CD4-positive, alpha-beta T cell treated with Interleukin-15 for 4 hours (primary cell): ENCODE results near the gene UBE2I.

Source experiments
- DNase-seq: peaks from one replicate; pipeline ENCODE4 v3.0.0-alpha.2; 2020; ENCODE audit warnings: low spot score

The UBE2I gene

GRCh38 chr16:1343428-1344242, 34.2 kb downstream of the UBE2I start:
- no peak for DNase-seq

- DNase-seq, result no peak
Measured at GRCh38 chr16:1344499-1344898, 35.1 kb downstream of the UBE2I start.

- DNase-seq, result no peak
Measured at GRCh38 chr16:1345087-1345486, 35.7 kb downstream of the UBE2I start.

GRCh38 chr16:1345651-1346421, 36.4 kb downstream of the UBE2I start:
- DNase-seq, result no peak

- DNase-seq, result no peak
Measured at GRCh38 chr16:1346422-1347285, 37.2 kb downstream of the UBE2I start.

GRCh38 chr16:1347286-1347855, 37.9 kb downstream of the UBE2I start:
- no peak for DNase-seq

GRCh38 chr16:1347962-1348361, 38.5 kb downstream of the UBE2I start:
- DNase-seq, result no peak

- no peak for DNase-seq
Measured at GRCh38 chr16:1348441-1348840, 39.0 kb downstream of the UBE2I start.

GRCh38 chr16:1348926-1349325, 39.5 kb downstream of the UBE2I start:
- no peak for DNase-seq

GRCh38 chr16:1349351-1349750, 39.9 kb downstream of the UBE2I start:
- no peak for DNase-seq

GRCh38 chr16:1349951-1350350, 40.5 kb downstream of the UBE2I start:
- no peak for DNase-seq

- DNase-seq, result no peak
Measured at GRCh38 chr16:1350691-1351090, 41.3 kb downstream of the UBE2I start.

GRCh38 chr16:1351215-1351581, 41.8 kb downstream of the UBE2I start:
- no peak for DNase-seq

GRCh38 chr16:1351582-1352362, 42.3 kb downstream of the UBE2I start, which contains the start of the genes GNPTG and TSR3:
Gene GNPTG (plus strand): TSS chr16:1351931. CDS start chr16:1351966, 35 bp downstream.
Gene TSR3 (minus strand): TSS chr16:1351878. CDS start chr16:1351804, 74 bp downstream.
- DNase-seq, result peak; percentile 86

GRCh38 chr16:1354815-1355540, 45.5 kb downstream of the UBE2I start:
- no peak for DNase-seq

GRCh38 chr16:1355591-1355990, 46.2 kb downstream of the UBE2I start:
- no peak for DNase-seq

- DNase-seq, result no peak
Measured at GRCh38 chr16:1356061-1356900, 46.8 kb downstream of the UBE2I start.

GRCh38 chr16:1357906-1358566, 48.6 kb downstream of the UBE2I start:
- no peak for DNase-seq
